Upper lobe of left lung (tissue), 6 donors: ENCODE results near the gene LRRC37A2. TPM values are rescaled to one million over a fixed set of nuclear protein-coding genes. Genes with fewer than 3 reads are reported as not detected.
"Not testable (repeated sequence)": the region's sequence is repeated elsewhere in the genome, so short reads cannot be mapped to it uniquely, and the experiment has no call there.

Experiments
- ATAC-seq, 2 donors: fragments of 200-7000 bp; cut with Tn5 transposase; one replicate each; pipeline ENCODE4 v1.9.1; 2022; ENCODE audit warnings: mild to moderate bottlenecking in 2 of 2, moderate library complexity in 2 of 2; ENCODE audit not compliant: low FRiP score in 2 of 2
- DNase-seq, 2 donors: peaks; one replicate each; pipeline ENCODE4 v3.0.0-alpha.2; 2019 to 2020
- H3K27ac ChIP-seq, 4 donors: fragments of 200-600 bp; sonication (generic); one replicate each; pipeline ENCODE4 v1.5.1; 2016 to 2019
- H3K27me3 ChIP-seq, 4 donors: fragments of 200-600 bp; sonication (generic); one replicate each; pipeline ENCODE4 v1.5.1; 2017 to 2019
- H3K36me3 ChIP-seq, 4 donors: fragments of 200-600 bp; sonication (generic); one replicate each; pipeline ENCODE4 v1.5.1; 2016 to 2019
- H3K4me1 ChIP-seq, 4 donors: fragments of 200-600 bp; sonication (generic); one replicate each; pipeline ENCODE4 v1.5.1; 2018 to 2019
- H3K4me3 ChIP-seq, 4 donors: fragments of 200-600 bp; sonication (generic); one replicate each; pipeline ENCODE4 v1.5.1; 2017 to 2019; ENCODE audit warnings: mild to moderate bottlenecking in 2 of 4, moderate library complexity in 1 of 4
- H3K9me3 ChIP-seq, 4 donors: fragments of 200-600 bp; sonication (generic); one replicate each; pipeline ENCODE4 v1.5.1; 2018 to 2019
- WGBS, 2 donors: methylation state at CpG; one replicate each; pipeline ENCODE4 v1.1.5; 2017 to 2018; 5-methylcytosine and 5-hydroxymethylcytosine counted together
- total RNA-seq, 6 donors: library from RNA; depleted of rRNA in 4 of 6; stranded (reverse); fragments of >200 nt in 4 of 6; gene quantifications; one replicate each; pipeline versions ENCODE4 v1.1.0 to v1.2.1, GENCODE V29; 2016 to 2021
- donor health status: DM: no; HTN: no; CAD: no; lungs with moderate emphysema.
- donor health status: DM: no; HTN: yes; CAD: no; lungs with severe emphysema.

Gene LRRC37A2
- total RNA-seq, 6 donors from 2014 or later, result 7.9 to 44.0 (median 14.6) TPM

DNA sequence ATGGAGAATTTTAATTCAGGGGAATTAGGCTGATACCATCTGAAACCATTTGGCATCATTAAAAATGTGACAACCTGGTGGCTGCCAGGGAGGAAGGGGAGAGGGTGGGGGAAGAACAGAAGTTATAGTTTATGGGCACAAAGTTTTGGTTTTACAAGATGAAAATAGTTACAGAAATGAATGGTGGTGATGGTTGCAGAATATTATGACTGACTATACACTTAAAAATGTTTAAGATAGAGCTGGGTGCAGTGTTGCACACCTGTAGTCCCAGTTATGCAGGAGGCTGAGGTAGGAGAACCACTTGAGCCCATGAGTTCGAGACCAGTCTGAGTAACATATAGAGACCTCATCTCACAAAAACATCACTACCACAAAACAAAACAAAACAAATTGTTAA, 54.7 kb downstream of the LRRC37A2 start:
- not testable (repeated sequence) for H3K4me3 ChIP-seq, DNase-seq, H3K4me1 ChIP-seq, ATAC-seq, H3K27ac ChIP-seq, H3K27me3 ChIP-seq, H3K9me3 ChIP-seq, H3K36me3 ChIP-seq
- WGBS, 2 donors, result no CpG with 5 or more reads among the region's 1 CpG

DNA sequence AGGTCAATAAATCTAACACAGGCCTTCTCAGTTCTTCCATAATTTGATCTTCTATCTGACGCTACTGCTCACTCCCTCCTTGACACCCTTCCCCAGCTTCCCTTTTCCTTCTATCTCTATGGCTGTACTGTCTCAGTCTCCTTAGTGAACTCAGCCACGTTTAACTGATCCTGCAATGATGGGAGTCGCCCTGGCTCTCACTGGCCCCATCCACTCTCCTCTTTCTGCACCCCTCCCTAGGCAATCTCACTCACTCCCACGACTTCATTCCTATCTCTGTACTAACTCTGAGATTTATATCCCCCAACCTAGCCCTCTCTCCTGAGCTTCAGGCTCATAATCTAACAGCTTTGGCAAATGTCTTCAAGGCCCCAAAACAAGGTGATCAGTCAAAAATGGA, 59.5 kb downstream of the LRRC37A2 start:
- WGBS, 2 donors, result no CpG with 5 or more reads among the region's 4 CpGs
- not testable (repeated sequence) for H3K27ac ChIP-seq, H3K9me3 ChIP-seq, H3K4me1 ChIP-seq, H3K4me3 ChIP-seq, H3K36me3 ChIP-seq, DNase-seq, H3K27me3 ChIP-seq
- ATAC-seq, result peak; percentile 30 to 58

DNA sequence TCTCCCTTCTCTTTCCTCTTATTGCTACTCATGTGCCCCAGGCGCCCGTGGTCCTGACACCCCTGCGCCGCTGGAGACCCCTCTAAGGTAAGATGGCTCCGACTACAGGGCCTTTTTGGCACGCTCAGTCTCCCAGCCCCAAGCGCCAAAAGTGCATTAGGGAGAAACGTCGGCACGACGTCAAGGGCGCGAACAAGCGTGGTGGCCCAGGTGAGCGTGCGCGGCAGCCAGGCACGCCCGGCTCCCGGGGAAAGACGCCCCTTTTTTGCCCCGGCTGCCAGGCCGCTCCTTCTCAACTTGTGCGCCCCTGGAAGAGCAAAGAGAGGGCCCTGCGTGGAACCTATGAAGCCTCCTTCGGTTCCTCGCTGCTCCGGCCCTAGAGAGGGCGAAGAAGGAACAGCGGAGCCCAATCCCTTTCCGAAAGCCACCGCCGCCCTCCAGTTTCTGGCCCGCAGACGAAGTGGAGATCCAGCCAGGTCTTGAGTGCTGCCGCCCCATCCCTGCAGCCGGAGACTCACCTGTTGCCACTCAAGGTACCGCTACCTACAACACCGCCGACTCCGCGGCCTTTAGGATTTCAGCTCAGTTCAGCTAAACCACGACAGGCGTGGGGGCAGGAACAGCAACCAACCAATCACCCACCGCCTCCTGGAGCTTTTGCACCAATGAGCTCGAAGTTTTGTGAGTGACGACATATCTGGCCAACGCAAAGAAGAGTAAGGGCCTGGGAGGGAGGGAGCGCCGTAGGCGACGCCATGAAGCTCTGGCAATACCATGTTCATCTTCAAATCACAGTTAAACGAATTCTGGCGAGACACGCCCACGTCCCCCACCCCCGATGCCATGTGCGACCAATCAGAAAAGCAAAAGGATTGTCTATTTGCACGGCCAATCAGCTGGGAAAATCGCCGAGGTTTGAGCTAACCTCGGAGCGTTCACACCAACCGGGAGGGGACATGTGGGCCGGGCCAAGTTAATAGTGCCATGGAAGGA, 67.1 kb downstream of the LRRC37A2 start, which contains the start of gene ARL17A:
TSS of gene ARL17A (minus strand) at position 609 of the 993 bp plus-strand sequence. CDS start 3,369 bp downstream, outside the sequence.
- not testable (repeated sequence) for H3K4me1 ChIP-seq, H3K27me3 ChIP-seq, H3K36me3 ChIP-seq, H3K9me3 ChIP-seq
- ATAC-seq (peak; percentile 97 to 99), DNase-seq (peak; percentile 6 to 89)
- peak within 1 kb of the TSS in 3 of 4 donors; percentile 12 to 38 (median 25) for H3K4me3 ChIP-seq
- no CpG with 5 or more reads among the region's 65 CpGs for WGBS, 2 donors
- H3K27ac ChIP-seq, result peak within 1 kb of the TSS in 3 of 4 donors; percentile 65 to 69 (median 67)

DNA sequence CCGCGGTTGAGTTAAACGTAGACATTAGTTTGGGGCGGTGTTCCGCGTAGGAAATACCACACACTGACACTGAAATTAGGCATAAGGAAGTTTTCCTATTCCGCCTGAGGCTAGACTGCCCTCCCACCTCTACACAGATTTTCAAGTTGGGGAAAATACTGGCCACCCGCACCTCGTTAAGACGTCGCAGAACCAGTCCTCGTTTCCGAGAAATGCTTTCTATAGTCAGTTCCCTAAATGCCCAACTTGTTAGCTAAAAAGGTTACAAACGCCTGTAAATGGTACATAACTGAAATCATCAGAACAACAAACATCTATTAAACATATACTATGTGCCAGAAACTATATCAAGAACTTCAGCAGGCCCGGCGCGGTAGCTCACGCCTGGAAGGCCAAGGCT, 67.8 kb downstream of the LRRC37A2 start:
- not testable (repeated sequence) for DNase-seq, H3K27me3 ChIP-seq, H3K4me1 ChIP-seq, H3K36me3 ChIP-seq, H3K9me3 ChIP-seq, ATAC-seq
- H3K27ac ChIP-seq, result peak overlapping the region in 3 of 4 donors; percentile 65 to 69 (median 67)
- 0% methylated on average over 5 of the region's 18 CpGs; no CpG with 5 or more reads in 1 of the 2 donors for WGBS, 2 donors
- peak overlapping the region in 3 of 4 donors; percentile 12 to 38 (median 25) for H3K4me3 ChIP-seq

DNA sequence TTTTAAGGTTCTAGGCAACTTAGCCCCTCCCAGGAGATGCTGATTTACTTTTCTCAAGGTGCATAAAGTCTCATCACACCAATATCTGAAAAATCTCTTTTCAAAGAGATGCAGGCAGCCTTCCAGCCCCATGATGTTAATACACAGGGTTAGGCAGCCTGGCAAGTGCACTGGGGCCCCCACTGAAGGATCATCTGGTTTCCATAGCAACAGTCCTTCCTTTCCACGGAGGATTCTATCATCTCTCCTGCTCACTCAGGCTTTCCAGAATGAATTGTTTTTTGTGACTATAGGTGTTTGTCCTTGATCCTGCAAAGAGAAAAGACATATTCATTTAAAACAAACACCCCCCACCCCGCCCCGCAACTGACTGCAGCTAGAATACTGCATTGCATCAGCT, 73.2 kb downstream of the LRRC37A2 start:
- H3K4me3 ChIP-seq, H3K4me1 ChIP-seq, H3K9me3 ChIP-seq, DNase-seq, H3K36me3 ChIP-seq, H3K27me3 ChIP-seq, ATAC-seq, H3K27ac ChIP-seq: not testable (repeated sequence)
- no CpG with 5 or more reads among the region's 3 CpGs for WGBS, 2 donors

DNA sequence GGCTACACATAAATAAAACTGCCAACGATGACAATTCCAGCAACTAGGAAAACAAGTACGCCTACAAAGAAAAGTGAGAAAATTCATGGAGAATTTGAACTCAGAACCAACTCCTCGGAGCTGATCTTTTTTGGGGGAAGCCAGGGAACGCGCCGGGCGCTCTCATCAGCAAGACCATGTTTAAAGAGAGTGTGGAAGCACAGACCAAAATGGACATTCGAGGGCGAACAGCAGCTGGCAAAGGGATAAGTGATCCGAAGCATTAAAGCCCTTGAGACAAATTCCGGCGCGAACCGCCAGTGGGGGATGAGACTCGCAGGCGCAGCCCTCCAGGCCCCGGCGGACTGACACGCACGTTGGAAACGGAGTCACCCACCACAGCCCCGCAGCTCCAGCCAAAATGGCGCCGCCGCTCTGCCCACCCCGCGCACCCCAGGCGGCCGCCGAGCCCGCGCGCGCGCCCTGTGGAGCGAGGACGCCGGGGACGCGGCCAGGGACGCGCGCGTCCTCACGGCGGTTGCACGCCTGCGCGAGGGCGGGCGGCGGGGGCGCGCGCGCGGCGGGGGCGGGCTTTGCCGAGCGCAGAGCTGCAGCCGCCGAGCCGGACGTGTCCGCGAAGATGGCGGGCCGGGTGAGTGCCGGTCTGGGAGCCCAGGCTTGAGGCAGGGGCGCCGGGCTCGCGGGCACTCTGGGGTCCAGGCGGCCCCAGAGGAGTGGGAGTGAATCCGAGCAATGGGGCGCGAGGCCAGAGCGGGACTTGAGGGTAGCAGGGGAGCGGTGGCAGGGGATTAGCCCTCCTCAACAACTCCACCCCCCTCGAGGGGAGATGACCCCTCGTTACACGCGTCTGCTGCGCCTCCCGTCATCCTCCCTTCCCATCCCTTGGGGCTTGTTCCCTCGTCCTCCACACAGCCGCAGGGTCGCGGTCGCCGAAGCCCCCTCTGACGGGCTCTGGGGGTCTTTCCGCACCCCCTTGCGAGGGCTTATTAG, 78.2 kb downstream of the LRRC37A2 start, which contains the start of gene NSF:
TSS of gene NSF (plus strand) at position 513 of the 990 bp plus-strand sequence. CDS start at position 620, 107 bp downstream.
- no CpG with 5 or more reads among the region's 95 CpGs for WGBS, 2 donors
- not testable (repeated sequence) for H3K9me3 ChIP-seq, H3K27ac ChIP-seq, H3K36me3 ChIP-seq, H3K4me3 ChIP-seq, DNase-seq, H3K27me3 ChIP-seq, H3K4me1 ChIP-seq
- ATAC-seq, result peak; percentile 94 to 98

DNA sequence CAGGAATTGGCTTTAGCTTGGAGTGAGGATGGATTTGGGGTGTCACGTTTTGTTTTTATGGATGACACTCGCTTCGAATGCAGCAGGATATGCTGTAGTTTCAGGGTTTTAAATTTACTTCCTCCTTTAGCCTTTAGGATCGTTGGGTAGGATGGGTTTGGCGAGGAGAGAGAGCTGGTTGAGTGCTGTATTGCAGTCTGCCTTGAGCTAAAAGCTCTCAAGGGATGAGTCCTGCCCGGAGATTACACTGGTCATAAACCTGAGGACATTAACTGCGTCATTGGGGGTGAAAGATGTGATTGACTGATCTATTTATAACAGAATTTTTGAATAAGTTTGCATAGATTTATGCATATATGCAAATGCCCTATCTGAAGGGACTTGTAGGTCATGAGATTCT, 79.1 kb downstream of the LRRC37A2 start:
- ATAC-seq, result peak; percentile 84 to 88
- DNase-seq, H3K4me1 ChIP-seq, H3K36me3 ChIP-seq, H3K4me3 ChIP-seq, H3K27ac ChIP-seq, H3K9me3 ChIP-seq, H3K27me3 ChIP-seq: not testable (repeated sequence)
- no CpG with 5 or more reads among the region's 7 CpGs for WGBS, 2 donors

DNA sequence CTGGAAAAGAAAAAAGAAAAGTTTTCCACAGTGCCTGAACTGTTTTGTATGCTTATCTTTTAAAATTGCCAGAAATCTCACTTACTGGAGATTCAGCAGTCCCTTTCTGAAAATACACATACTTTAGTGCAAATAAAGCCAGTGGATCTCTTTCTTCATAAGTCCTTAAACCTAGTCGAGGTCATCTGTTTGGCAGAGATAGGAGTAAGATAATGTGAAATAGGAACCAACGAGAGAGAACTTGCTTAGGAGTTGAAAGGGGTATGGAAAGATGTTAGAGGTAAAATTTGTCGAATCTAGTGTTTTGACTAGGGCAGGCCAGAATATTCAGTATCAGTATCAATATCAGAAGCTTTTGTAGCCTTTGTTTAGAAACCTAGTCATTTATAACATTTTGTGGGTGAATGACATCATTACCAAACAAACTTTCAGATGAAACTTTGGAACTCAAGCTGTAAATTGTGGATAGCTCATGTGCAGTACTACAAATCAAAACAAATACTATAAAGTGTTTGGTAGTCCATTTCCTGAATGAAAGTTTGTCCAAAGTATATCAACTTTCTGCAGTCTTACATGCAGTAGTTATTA, 86.2 kb downstream of the LRRC37A2 start:
- peak in 1 of 2 donors; percentile 34 for ATAC-seq
- not testable (repeated sequence) for H3K4me3 ChIP-seq, H3K27ac ChIP-seq, H3K27me3 ChIP-seq, H3K4me1 ChIP-seq, H3K9me3 ChIP-seq, DNase-seq, H3K36me3 ChIP-seq
- 56 to 57% methylated on average over 3 of the region's 3 CpGs for WGBS, 2 donors

DNA sequence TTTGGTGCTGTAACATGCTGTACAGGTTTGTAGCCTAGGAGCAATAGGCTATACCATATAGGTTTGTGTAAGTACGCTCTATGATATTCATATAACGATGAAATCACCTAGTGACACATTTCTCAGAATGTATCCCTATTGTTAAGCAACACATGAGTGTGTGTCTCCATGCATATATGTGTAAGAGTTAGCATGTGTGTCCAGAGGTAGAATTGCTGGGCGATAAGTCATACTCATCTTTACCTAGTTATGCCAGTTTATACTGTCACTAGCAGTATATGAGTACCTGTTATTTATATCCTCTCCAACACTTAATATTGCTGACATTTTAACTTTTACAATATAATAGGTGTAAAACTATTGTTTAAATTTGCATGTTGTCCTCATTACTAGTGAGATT, 88.5 kb downstream of the LRRC37A2 start:
- not testable (repeated sequence) for H3K4me1 ChIP-seq, H3K36me3 ChIP-seq
- no CpG with 5 or more reads among the region's 3 CpGs for WGBS, 2 donors

DNA sequence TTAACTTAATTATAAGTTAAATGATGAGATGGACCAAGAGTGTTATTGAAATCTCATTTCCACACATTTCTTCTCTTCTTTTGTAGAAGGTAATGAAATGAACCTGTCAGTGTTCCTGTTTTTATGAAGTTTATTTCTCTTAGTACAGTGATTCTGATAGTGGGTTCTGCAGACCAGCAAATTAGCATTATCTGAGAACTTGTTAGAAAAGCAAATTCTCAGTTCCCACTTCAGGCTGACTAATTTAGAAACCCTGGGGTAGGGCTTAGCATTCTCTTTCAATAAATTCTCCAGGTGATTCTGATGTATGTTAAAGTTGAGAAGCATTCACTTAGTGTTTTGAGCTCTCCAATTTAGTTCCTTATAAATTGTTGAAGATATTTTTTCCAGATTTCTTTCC, 90.9 kb downstream of the LRRC37A2 start:
- not testable (repeated sequence) for H3K36me3 ChIP-seq, H3K27ac ChIP-seq, H3K9me3 ChIP-seq, H3K4me1 ChIP-seq, H3K27me3 ChIP-seq, H3K4me3 ChIP-seq, DNase-seq, ATAC-seq

More for the DNA sequence above, 88.5 kb downstream of the LRRC37A2 start:
- H3K27me3 ChIP-seq, ATAC-seq, H3K4me3 ChIP-seq, DNase-seq, H3K9me3 ChIP-seq, H3K27ac ChIP-seq: not testable (repeated sequence)
